Stomach smooth muscle (tissue), 2 donors: ENCODE results near the gene PROSER1.
"Not testable (repeated sequence)": the region's sequence is repeated elsewhere in the genome, so short reads cannot be mapped to it uniquely, and the experiment has no call there.

Experiments used
- H3K27ac ChIP-seq: one replicate; pipeline ENCODE4 v1.7.0; 2013; ENCODE audit warnings: mild to moderate bottlenecking, low read length, inconsistent platforms
- H3K27me3 ChIP-seq, 2 donors: one replicate each; pipeline ENCODE4 v1.7.0; 2013; ENCODE audit warnings: low read length in 2 of 2; ENCODE audit not compliant: insufficient read depth in 2 of 2, control insufficient read depth in 1 of 2
- H3K36me3 ChIP-seq, 2 donors: one replicate each; pipeline ENCODE4 v1.7.0; 2013; ENCODE audit warnings: low read length in 2 of 2; ENCODE audit not compliant: control insufficient read depth in 2 of 2, insufficient read depth in 2 of 2
- H3K4me1 ChIP-seq: one replicate; pipeline ENCODE4 v1.7.0; 2013; ENCODE audit warnings: low read length; ENCODE audit not compliant: control insufficient read depth, insufficient read depth
- H3K4me3 ChIP-seq, 2 donors: one replicate each; pipeline ENCODE4 v1.7.0; 2013; ENCODE audit warnings: low read length in 2 of 2
- H3K9ac ChIP-seq, 2 donors: one replicate each; pipeline ENCODE4 v1.7.0; 2013; ENCODE audit warnings: low read length in 2 of 2, mild to moderate bottlenecking in 1 of 2
- H3K9me3 ChIP-seq, 2 donors: one replicate each; pipeline ENCODE4 v1.7.0; 2013; ENCODE audit warnings: low read length in 2 of 2; ENCODE audit not compliant: control insufficient read depth in 2 of 2
- donor health status: healthy.
- donor health status: Pancreatic carcinoma.

The PROSER1 gene

DNA sequence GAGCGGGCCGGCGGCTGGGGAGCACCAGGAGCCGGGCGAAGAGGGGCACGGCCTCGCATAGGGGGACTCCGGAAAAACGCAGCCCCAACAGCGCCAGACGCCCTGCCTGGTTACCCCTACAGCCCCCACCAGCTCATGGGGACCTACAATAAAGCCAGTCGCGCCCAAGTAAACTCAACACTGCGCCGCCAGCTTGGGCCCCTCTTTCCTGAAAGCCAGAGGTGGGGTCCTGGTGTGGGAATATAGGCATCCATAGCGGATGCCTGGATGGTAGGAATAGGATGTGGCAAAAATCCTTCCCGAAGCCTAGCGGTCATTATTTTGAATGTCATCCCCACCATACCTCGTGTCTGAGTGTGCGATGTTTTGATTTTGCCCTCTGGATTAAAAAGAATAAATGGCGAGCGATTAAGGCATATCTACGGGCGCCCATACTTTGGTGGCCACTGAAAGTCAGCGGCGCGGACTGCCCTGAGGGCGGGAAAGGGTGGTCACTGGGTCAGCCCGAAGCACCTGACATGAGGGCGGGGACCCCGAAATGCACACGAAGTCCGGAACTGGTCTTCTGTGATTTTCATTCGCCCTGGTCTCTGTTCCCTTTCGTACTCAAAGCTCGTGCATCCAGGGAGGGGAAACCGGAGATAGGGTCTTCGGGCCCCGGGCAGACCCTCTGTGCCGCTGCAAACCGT, at the start of gene PROSER1, which contains the start of gene NHLRC3:
Gene PROSER1, minus strand, starts transcription at position 210 of the 689 bp plus-strand sequence. CDS start 847 bp downstream, outside the sequence.
Gene NHLRC3, plus strand, starts transcription at position 577 of the 689 bp plus-strand sequence. CDS start 184 bp downstream, outside the sequence.
- Histone ChIP-seq H3K4me1 (peaks cover 5% of the 10 kb centered on the region), H3K9me3 (no peaks in the 10 kb centered on the region)

GRCh38 chr13:39086251-39086945, 48.5 kb upstream of the PROSER1 start:
- not testable (repeated sequence) for H3K9ac ChIP-seq, H3K27ac ChIP-seq, H3K36me3 ChIP-seq, H3K27me3 ChIP-seq, H3K4me1 ChIP-seq, H3K9me3 ChIP-seq, H3K4me3 ChIP-seq

More for the DNA sequence above, at the start of gene PROSER1, which contains the start of gene NHLRC3:
- Histone ChIP-seq H3K4me3 (peak within 1 kb of the TSS; percentile 98 to 99), H3K27ac (peak within 1 kb of the TSS; percentile 66), H3K36me3 (peaks cover 0 to 3% of the 10 kb centered on the region in 2 donors), H3K27me3 (no peaks in the 10 kb centered on the region), H3K9ac (peak within 1 kb of the TSS; percentile 79 to 91)

DNA sequence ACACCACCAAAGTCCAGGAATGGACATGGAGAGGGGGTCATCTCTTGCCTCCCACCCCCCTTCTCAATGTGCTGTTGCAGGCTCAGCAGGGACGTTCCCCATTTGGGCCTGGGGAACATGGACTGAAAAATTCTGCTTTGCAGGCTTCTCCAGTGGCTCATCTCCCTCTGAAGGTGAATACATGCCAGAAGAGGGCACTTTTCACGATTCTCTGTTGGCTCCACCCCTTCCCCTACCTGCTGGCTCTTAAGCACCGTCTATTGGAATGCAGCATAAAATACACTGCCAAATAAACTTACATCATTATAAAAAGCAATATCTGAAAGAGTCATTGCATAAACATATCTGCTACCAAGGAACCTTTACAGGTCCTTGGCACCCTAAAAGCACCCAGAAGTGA, 36.1 kb upstream of the PROSER1 start:
- H3K4me1 ChIP-seq, result no peaks in the 10 kb centered on the region
- H3K9me3 ChIP-seq, result no peaks in the 10 kb centered on the region
- no peaks in the 10 kb centered on the region for H3K27me3 ChIP-seq
- no peak overlapping the region for H3K27ac ChIP-seq
- no peak overlapping the region for H3K4me3 ChIP-seq
- no peaks in the 10 kb centered on the region for H3K36me3 ChIP-seq
- no peak overlapping the region for H3K9ac ChIP-seq

GRCh38 chr13:39072842-39073241, 35.0 kb upstream of the PROSER1 start:
- H3K4me3 ChIP-seq, result no peak overlapping the region
- H3K36me3 ChIP-seq, result no peaks in the 10 kb centered on the region
- H3K9ac ChIP-seq, result no peak overlapping the region
- no peak overlapping the region for H3K27ac ChIP-seq
- H3K27me3 ChIP-seq, result no peaks in the 10 kb centered on the region
- H3K4me1 ChIP-seq, result no peaks in the 10 kb centered on the region
- H3K9me3 ChIP-seq, result no peaks in the 10 kb centered on the region

DNA sequence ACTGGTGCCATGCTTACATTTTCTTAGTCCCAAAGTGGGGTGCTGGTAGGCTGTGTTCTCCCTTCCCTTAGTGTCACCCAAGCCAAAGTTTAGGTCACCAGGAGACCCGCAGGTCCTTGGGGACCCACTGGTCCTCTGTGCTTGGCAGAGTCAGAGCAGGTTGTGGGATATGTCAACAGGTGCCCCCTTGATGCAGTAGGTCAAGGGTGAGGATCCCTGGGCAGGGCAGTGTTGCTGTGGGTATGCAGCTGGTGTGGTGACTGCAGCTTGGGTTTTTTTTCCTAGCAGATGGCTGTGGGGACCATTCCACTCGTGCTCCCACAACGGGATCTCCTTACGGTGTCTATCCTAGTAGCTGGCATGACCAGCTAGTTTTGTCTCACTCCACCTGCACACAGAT, 24.1 kb upstream of the PROSER1 start:
- H3K9me3 ChIP-seq, result no peaks in the 10 kb centered on the region
- no peaks in the 10 kb centered on the region for H3K27me3 ChIP-seq
- H3K36me3 ChIP-seq, result no peaks in the 10 kb centered on the region
- no peak overlapping the region for H3K27ac ChIP-seq
- no peak overlapping the region for H3K4me3 ChIP-seq
- H3K9ac ChIP-seq, result no peak overlapping the region
- H3K4me1 ChIP-seq, result no peaks in the 10 kb centered on the region

DNA sequence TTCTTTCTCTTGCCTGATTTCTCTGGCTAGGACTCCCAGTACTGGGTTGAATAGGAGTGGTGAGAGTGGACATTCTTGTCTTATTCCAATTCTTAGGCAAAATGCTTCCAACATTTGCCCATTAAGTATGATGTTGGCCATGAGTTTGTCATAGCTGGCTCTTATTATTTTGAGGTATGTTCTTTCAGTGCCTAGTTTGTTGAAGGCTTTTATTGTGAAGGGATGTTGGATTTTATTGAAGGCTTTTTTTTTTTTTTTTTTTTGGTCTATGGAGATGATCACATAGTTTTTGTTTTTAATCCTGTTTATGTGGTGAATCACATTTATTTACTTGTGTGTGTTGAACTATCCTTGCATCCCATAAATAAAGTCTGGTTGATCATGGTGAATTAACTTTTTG, 20.2 kb upstream of the PROSER1 start:
- H3K9ac ChIP-seq, result no peak overlapping the region
- H3K9me3 ChIP-seq, result no peaks in the 10 kb centered on the region
- no peaks in the 10 kb centered on the region for H3K4me1 ChIP-seq
- peaks cover 0 to 2% of the 10 kb centered on the region in 2 donors for H3K36me3 ChIP-seq
- H3K27ac ChIP-seq, result no peak overlapping the region
- no peak overlapping the region for H3K4me3 ChIP-seq
- H3K27me3 ChIP-seq, result no peaks in the 10 kb centered on the region

DNA sequence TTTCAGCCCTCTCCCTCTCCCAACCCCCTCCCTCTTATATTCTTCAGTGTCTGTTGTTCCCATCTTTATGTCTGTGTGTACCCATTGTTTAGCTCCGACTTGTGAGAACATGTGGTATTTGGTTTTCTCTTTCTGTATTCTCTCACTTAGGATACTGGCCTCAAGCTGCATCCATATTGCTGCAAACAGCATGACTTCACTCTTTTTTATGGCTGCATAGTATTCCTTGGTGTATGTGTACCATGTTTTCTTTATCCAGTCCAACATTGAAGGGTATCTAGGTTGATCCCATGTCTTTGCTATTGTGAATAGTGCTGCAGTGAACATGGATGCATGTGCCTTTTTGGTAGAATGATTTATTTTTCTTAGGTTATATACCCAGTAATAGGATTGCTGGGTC, 18.1 kb upstream of the PROSER1 start:
- Histone ChIP-seq H3K27ac (no peak overlapping the region), H3K9ac (no peak overlapping the region), H3K27me3 (no peaks in the 10 kb centered on the region), H3K36me3 (peaks cover 0 to 3% of the 10 kb centered on the region in 2 donors), H3K4me1 (no peaks in the 10 kb centered on the region), H3K9me3 (no peaks in the 10 kb centered on the region), H3K4me3 (no peak overlapping the region)

DNA sequence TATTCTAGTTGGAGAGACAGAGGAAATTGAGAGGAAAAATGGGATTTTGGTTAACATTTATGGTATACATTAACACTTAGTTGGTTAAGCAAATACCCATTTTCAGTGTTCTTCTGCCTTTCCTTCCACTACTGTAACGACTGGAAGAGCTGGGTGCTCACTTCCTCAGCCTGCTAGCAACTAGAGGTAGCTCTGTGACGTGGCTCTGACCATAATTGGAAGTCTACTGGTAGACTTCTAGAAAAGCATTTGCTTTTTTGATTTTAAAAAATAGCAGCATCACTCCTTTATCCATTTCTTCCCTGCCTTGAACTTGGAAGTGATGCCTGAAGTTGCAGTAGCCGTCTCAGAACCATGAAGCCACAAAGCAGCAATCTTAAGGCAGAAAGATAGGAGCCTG, 16.2 kb upstream of the PROSER1 start:
- H3K4me1 ChIP-seq, result no peaks in the 10 kb centered on the region
- H3K36me3 ChIP-seq, result peaks cover 0 to 5% of the 10 kb centered on the region in 2 donors
- H3K9me3 ChIP-seq, result no peaks in the 10 kb centered on the region
- no peak overlapping the region for H3K4me3 ChIP-seq
- no peak overlapping the region for H3K9ac ChIP-seq
- no peaks in the 10 kb centered on the region for H3K27me3 ChIP-seq
- H3K27ac ChIP-seq, result no peak overlapping the region

DNA sequence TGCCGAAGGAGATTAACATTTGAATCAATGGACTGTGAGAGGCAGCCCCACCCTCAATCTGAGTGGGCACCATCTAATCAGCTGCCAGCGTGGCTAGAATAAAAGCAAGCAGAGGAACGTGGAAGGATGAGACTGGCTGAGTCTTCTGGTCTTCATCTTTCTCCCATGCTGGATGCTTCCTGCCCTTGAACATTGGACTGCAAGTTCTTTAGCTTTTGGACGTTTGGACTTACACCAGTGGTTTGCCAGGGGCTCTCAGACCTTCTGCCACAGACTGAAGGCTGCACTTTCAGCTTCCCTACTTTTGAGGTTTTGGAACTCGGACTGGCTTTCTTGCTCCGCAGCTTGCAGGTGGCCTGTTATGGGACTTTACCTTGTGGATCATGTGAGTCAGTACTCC, 15.1 kb upstream of the PROSER1 start:
- Histone ChIP-seq H3K9ac (no peak overlapping the region), H3K4me3 (no peak overlapping the region), H3K27ac (no peak overlapping the region), H3K4me1 (no peaks in the 10 kb centered on the region), H3K9me3 (no peaks in the 10 kb centered on the region), H3K36me3 (peaks cover 0 to 5% of the 10 kb centered on the region in 2 donors), H3K27me3 (no peaks in the 10 kb centered on the region)

- H3K4me1 ChIP-seq, result no peaks in the 10 kb centered on the region
- H3K36me3 ChIP-seq, result peaks cover 3 to 5% of the 10 kb centered on the region in 2 donors
- no peak overlapping the region for H3K9ac ChIP-seq
- no peak overlapping the region for H3K27ac ChIP-seq
- no peak overlapping the region for H3K4me3 ChIP-seq
- H3K27me3 ChIP-seq, result no peaks in the 10 kb centered on the region
- H3K9me3 ChIP-seq, result no peaks in the 10 kb centered on the region
These were observed 13.3 kb upstream of the PROSER1 start for GRCh38 chr13:39051157-39051556.

GRCh38 chr13:39049274-39049673, 11.4 kb upstream of the PROSER1 start:
- Histone ChIP-seq H3K27me3 (no peaks in the 10 kb centered on the region), H3K36me3 (peaks cover 3 to 5% of the 10 kb centered on the region in 2 donors), H3K9me3 (no peaks in the 10 kb centered on the region), H3K27ac (no peak overlapping the region), H3K9ac (no peak overlapping the region), H3K4me1 (no peaks in the 10 kb centered on the region), H3K4me3 (no peak overlapping the region)
